PC-3 (cell line): Measurements from ENCODE around the gene RPS3. TPM values are rescaled to one million over a fixed set of nuclear protein-coding genes. Genes with fewer than 3 reads are reported as not detected.

ENCODE experiments used
- ATAC-seq: fragments of 200-7000 bp; cut with Tn5 transposase; 2 replicates; pipeline ENCODE4 v1.9.1; 2020; ENCODE audit warnings: mild to moderate bottlenecking, moderate library complexity
- BruUV-seq: library from RNA; stranded (reverse); fragments of 400-500 nt; replicated peaks from 2 replicates; lab custom pipeline; 2021; lab: Mats Ljungman, UMichigan
- CTCF ChIA-PET: fragments of 300-600 bp; sonication (Branson Sonifier 250); formaldehyde crosslinking; loops from one replicate; lab custom pipeline; 2022; ENCODE audit warnings: antibody characterized with exemption; lab: Charles Lee
- POLR2A ChIA-PET: fragments of 300-600 bp; sonication (Branson Sonifier 250); formaldehyde crosslinking; loops from one replicate; lab custom pipeline; 2022; ENCODE audit warnings: antibody characterized with exemption; ENCODE audit not compliant: unreplicated experiment; lab: Charles Lee
- DNase-seq: peaks from one replicate; pipeline ENCODE4 v3.0.0-alpha.2; 2015
- H2AFZ ChIP-seq: fragments of 300-600 bp; sonication (generic); 2 replicates; pipeline ENCODE4 v1.6.0; 2016; ENCODE audit warnings: antibody characterized with exemption, low read length
- H3F3A ChIP-seq: fragments of 300-600 bp; sonication (generic); one replicate; pipeline ENCODE4 v1.6.0; 2017; ENCODE audit warnings: antibody characterized with exemption, low read length, control low read depth, mild to moderate bottlenecking; ENCODE audit not compliant: unreplicated experiment
- H3K27ac ChIP-seq: fragments of 300-600 bp; sonication (generic); 2 replicates; pipeline ENCODE4 v1.5.1; 2016; ENCODE audit warnings: mild to moderate bottlenecking, low read length
- H3K27me3 ChIP-seq: fragments of 300-600 bp; sonication (generic); 2 replicates; pipeline ENCODE4 v1.6.1; 2016; ENCODE audit warnings: low read length, mixed read lengths
- H3K36me3 ChIP-seq: fragments of 300-600 bp; sonication (generic); 2 replicates; pipeline ENCODE4 v1.6.1; 2016; ENCODE audit warnings: low read depth, mixed run types, low read length, mixed read lengths
- H3K4me1 ChIP-seq: fragments of 300-600 bp; sonication (generic); 2 replicates; pipeline ENCODE4 v1.5.1; 2016; ENCODE audit warnings: low read length; ENCODE audit not compliant: insufficient read depth
- H3K4me2 ChIP-seq: fragments of 300-600 bp; sonication (generic); 2 replicates; pipeline ENCODE4 v1.6.0; 2016; ENCODE audit warnings: low read length
- H3K4me3 ChIP-seq: fragments of 300-600 bp; sonication (generic); 2 replicates; pipeline ENCODE4 v1.5.1; 2016; ENCODE audit warnings: mild to moderate bottlenecking, low read length, mixed read lengths
- H3K79me2 ChIP-seq: fragments of 300-600 bp; sonication (generic); 2 replicates; pipeline ENCODE4 v1.6.1; 2017; ENCODE audit warnings: low read length, mixed read lengths
- H3K9ac ChIP-seq: fragments of 300-600 bp; sonication (generic); 2 replicates; pipeline ENCODE4 v1.6.0; 2016; ENCODE audit warnings: mild to moderate bottlenecking, low read length
- H3K9me2 ChIP-seq: fragments of 300-600 bp; sonication (generic); replicated peaks from 2 replicates; pipeline ENCODE4 v1.6.1; 2016; ENCODE audit warnings: mixed run types, low read length, mixed read lengths
- H3K9me3 ChIP-seq: fragments of 300-600 bp; sonication (generic); 2 replicates; pipeline ENCODE4 v1.6.1; 2016; ENCODE audit warnings: low read length, mixed read lengths
- H4K20me1 ChIP-seq: fragments of 300-600 bp; sonication (generic); 2 replicates; pipeline ENCODE4 v1.6.1; 2016; ENCODE audit warnings: low read length, mixed read lengths
- EZH2 ChIP-seq: fragments of 300-600 bp; sonication (generic); IDR thresholded peaks from one replicate; pipeline ENCODE4 v1.6.1; 2017; ENCODE audit warnings: antibody characterized with exemption, mild to moderate bottlenecking, low read length; ENCODE audit not compliant: unreplicated experiment
- EZH2phosphoT487 ChIP-seq: fragments of 300-600 bp; sonication (generic); IDR thresholded peaks from 2 replicates; pipeline ENCODE4 v1.6.1; 2018; ENCODE audit warnings: mild to moderate bottlenecking, antibody characterized with exemption, low read length, borderline replicate concordance
- intact Hi-C: fragments of 100-400 bp; cut with micrococcal nuclease; formaldehyde crosslinking; loops from 2 replicates; pipeline ENCODE4 v1.9.0; 2023
- total RNA-seq: library from RNA; depleted of rRNA; stranded (reverse); fragments of >200 nt; gene quantifications from 2 replicates; pipeline ENCODE4 v1.2.3, GENCODE V29; 2014
- TF ChIP-seq, protein P1 (sequence below): fragments of 300-600 bp; sonication (generic); conservative IDR thresholded peaks from 2 replicates; pipeline ENCODE4 v1.5.1; 2017; ENCODE audit warnings: antibody characterized with exemption, low read depth, mild to moderate bottlenecking, low read length

The RPS3 gene
- total RNA-seq, 1 experiment from 2014 or later: 2,018 TPM

DNA sequence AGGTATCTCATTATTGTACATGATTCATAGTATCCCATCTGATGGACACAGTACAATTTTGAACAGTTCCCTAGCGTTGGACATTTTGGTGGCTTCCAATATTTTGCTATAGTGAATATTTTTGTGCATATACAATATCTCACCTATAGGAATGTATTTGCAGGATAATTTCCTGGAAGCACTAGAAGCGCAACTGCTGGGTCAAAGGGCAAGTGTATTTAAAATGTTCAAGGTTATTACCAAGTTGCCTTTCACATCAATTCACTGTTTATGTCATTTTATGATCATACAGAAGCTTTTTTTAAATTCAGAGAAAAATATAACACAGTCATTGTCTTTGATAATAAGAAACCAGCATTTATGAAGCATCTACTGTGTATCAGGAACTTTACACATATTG, 19.1 kb upstream of the RPS3 start:
- Histone ChIP-seq H3F3A (no peaks in the 10 kb centered on the region), H3K9me3 (no peaks in the 10 kb centered on the region), H3K27ac (no peak overlapping the region), H2AFZ (0 out of 2 replicates have a peak overlapping the region, but pooled peaks have one; percentile 1), H3K4me2 (no peak overlapping the region), H3K27me3 (no peaks in the 10 kb centered on the region), H4K20me1 (no peaks in the 10 kb centered on the region), H3K4me3 (no peak overlapping the region), H3K79me2 (no peaks in the 10 kb centered on the region), H3K9me2 (no peaks in the 10 kb centered on the region), H3K9ac (no peak overlapping the region), H3K36me3 (no peaks in the 10 kb centered on the region), H3K4me1 (peaks cover 6% of the 10 kb centered on the region; the same call in 1 of the 2 replicates)
- TF ChIP-seq, protein P1, sequence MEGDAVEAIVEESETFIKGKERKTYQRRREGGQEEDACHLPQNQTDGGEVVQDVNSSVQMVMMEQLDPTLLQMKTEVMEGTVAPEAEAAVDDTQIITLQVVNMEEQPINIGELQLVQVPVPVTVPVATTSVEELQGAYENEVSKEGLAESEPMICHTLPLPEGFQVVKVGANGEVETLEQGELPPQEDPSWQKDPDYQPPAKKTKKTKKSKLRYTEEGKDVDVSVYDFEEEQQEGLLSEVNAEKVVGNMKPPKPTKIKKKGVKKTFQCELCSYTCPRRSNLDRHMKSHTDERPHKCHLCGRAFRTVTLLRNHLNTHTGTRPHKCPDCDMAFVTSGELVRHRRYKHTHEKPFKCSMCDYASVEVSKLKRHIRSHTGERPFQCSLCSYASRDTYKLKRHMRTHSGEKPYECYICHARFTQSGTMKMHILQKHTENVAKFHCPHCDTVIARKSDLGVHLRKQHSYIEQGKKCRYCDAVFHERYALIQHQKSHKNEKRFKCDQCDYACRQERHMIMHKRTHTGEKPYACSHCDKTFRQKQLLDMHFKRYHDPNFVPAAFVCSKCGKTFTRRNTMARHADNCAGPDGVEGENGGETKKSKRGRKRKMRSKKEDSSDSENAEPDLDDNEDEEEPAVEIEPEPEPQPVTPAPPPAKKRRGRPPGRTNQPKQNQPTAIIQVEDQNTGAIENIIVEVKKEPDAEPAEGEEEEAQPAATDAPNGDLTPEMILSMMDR: no peak
- TF ChIP-seq EZH2phosphoT487 (no peak), EZH2 (no peak)
- no TSS peak for BruUV-seq
- intact Hi-C loops: no loop called here
- no peak for DNase-seq
- ChIA-PET POLR2A (no interaction called here), CTCF (no interaction called here)
- no peak for ATAC-seq

DNA sequence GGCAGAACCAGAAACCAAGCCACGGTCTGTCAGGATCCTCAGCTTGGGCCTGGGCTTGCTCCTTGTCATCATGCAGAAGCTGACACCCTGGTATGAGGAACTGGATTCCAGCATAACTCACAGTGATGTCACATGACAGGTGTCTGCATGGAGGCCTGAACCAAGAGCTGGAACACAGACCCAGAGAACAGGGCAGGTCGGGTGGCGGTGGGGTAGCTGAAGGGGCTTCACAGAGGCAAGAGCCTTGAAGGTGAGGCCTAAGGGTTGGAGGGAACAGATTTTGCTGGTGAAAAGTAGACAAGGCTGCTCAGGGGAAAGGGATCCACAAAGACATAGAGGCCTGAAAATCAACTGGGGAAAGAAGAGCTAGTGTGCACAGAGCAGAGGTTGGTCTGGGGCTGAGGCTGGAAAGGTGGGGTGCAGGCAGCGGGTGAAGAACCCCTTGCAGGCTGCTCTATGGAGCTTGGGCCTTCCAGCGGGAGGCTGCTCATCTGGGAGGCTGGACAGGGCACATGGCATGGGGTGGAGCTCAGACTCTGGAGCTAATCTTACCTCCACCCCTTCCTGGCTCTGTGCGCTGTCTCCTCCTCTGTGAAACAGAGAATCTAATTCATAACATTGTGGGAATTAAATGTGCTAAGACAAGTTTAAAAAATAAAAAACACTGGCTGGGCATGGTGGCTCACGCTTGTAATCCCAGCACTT, 18.4 kb upstream of the RPS3 start:
- H3K9me2 ChIP-seq: no peaks in the 10 kb centered on the region
- H4K20me1 ChIP-seq: no peaks in the 10 kb centered on the region
- H3K79me2 ChIP-seq: no peaks in the 10 kb centered on the region
- no peak overlapping the region for H3K4me3 ChIP-seq
- intact Hi-C loops: no loop called here
- no TSS peak for BruUV-seq
- H3K9ac ChIP-seq: no peak overlapping the region
- H2AFZ ChIP-seq: 0 out of 2 replicates have a peak overlapping the region, but pooled peaks have one; percentile 1
- no peaks in the 10 kb centered on the region for H3K9me3 ChIP-seq
- H3K27me3 ChIP-seq: no peaks in the 10 kb centered on the region
- no peak overlapping the region for H3K4me2 ChIP-seq
- H3K36me3 ChIP-seq: no peaks in the 10 kb centered on the region
- ATAC-seq (0 out of 2 replicates have a peak, but pooled peaks have one; percentile 18), DNase-seq (peak; percentile 41)
- ChIA-PET POLR2A (interaction anchor here (0.6 kb wide), 1 partner anchor 10 kb away, joined by 6 read pairs; no protein-coding TSS in a partner anchor), CTCF (no interaction called here)
- H3F3A ChIP-seq: peaks cover under 1% of the 10 kb centered on the region
- peaks cover 10% of the 10 kb centered on the region for H3K4me1 ChIP-seq
- no peak overlapping the region for H3K27ac ChIP-seq
- TF ChIP-seq, protein P1: no peak
- TF ChIP-seq EZH2phosphoT487 (no peak), EZH2 (no peak)

DNA sequence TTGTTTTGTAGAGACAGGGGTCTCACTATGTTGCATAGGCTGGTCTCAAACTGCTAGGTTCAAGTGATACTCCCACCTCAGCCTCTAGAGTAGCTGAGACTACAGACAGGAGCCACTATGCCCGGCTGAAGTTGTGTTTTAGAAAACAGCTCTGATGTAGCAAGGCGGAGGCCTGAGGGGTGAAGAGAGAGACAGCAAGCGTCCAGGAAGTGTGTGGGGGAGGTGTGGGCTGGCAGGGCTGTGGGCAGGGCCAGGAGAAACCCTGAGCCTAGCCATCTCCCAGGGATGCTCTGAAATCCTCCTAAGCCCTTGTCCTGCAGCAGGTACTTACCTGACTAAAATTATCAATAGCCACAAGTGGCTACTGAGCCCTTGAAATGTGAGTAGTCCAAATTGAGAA, 16.1 kb upstream of the RPS3 start:
- Histone ChIP-seq H3K27me3 (no peaks in the 10 kb centered on the region), H3K9me2 (no peaks in the 10 kb centered on the region), H3K4me3 (no peak overlapping the region), H3K9me3 (no peaks in the 10 kb centered on the region), H3F3A (peaks cover 11% of the 10 kb centered on the region), H3K79me2 (no peaks in the 10 kb centered on the region), H3K36me3 (no peaks in the 10 kb centered on the region), H2AFZ (no peak overlapping the region), H3K9ac (no peak overlapping the region), H4K20me1 (no peaks in the 10 kb centered on the region), H3K4me1 (peaks cover 31% of the 10 kb centered on the region), H3K4me2 (no peak overlapping the region), H3K27ac (no peak overlapping the region)
- ATAC-seq (no peak), DNase-seq (no peak)
- intact Hi-C loops: no loop called here
- BruUV-seq: no TSS peak
- CTCF ChIA-PET: interaction anchor here (0.6 to 1.1 kb wide), 2 partner anchors 20 to 104 kb away, joined by 3 read pairs; no protein-coding TSS in a partner anchor
- TF ChIP-seq EZH2: no peak
- TF ChIP-seq EZH2phosphoT487: no peak
- TF ChIP-seq, protein P1: no peak
- POLR2A ChIA-PET: no interaction called here
